ENCODE results near the gene ITM2B. TPM values are rescaled to one million over a fixed set of nuclear protein-coding genes. Genes with fewer than 3 reads are reported as not detected.

ITM2B gene
- polyA plus RNA-seq, 1 donor (not counting 4 experiments of a cell fraction or from before 2014, with no cell fraction given): 401 TPM

GRCh38 chr13:48253849-48254248 lies 20.8 kb downstream of the ITM2B start:
- H4K20me1 ChIP-seq (ENCODE audit: control insufficient read depth, extremely low read depth, insufficient read depth, low read length): no peaks in the 10 kb centered on the region
- dilution Hi-C loops (cut with MboI; ENCODE audit: extremely low pct_ligation_motif_present, low sequenced_read_pairs): no loop called here
- H2AFZ ChIP-seq (ENCODE audit: control insufficient read depth, low read length): no peak overlapping the region
- FAIRE-seq (no peak), DNase-seq (ENCODE audit: low read depth, low spot score) (no peak)
- no peak overlapping the region for H3K9ac ChIP-seq (ENCODE audit: control insufficient read depth, extremely low read depth, insufficient read depth, low read length)
- no peaks in the 10 kb centered on the region for H3K9me3 ChIP-seq (ENCODE audit: control insufficient read depth, low read depth, low read length)
- H3K4me3 ChIP-seq (ENCODE audit: control insufficient read depth in 2 of 3, extremely low read depth in 1 of 3, insufficient read depth in 2 of 3, low read depth in 1 of 3, low read length in 3 of 3): no peak overlapping the region
- H3K27ac ChIP-seq (ENCODE audit: control insufficient read depth, insufficient read depth, low read length): no peak overlapping the region
- H3K4me2 ChIP-seq (ENCODE audit: control insufficient read depth, extremely low read depth, insufficient read depth, low read depth, low read length): no peak overlapping the region
- no peak for TF ChIP-seq EZH2 (IDR thresholded peaks at IDR 0.05; ENCODE audit: low read length)
- TF ChIP-seq, protein P1, sequence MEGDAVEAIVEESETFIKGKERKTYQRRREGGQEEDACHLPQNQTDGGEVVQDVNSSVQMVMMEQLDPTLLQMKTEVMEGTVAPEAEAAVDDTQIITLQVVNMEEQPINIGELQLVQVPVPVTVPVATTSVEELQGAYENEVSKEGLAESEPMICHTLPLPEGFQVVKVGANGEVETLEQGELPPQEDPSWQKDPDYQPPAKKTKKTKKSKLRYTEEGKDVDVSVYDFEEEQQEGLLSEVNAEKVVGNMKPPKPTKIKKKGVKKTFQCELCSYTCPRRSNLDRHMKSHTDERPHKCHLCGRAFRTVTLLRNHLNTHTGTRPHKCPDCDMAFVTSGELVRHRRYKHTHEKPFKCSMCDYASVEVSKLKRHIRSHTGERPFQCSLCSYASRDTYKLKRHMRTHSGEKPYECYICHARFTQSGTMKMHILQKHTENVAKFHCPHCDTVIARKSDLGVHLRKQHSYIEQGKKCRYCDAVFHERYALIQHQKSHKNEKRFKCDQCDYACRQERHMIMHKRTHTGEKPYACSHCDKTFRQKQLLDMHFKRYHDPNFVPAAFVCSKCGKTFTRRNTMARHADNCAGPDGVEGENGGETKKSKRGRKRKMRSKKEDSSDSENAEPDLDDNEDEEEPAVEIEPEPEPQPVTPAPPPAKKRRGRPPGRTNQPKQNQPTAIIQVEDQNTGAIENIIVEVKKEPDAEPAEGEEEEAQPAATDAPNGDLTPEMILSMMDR (optimal IDR thresholded peaks at IDR 0.05 in 1 of 3, IDR thresholded peaks at IDR 0.05 in 1 of 3, conservative IDR thresholded peaks at IDR 0.05 in 1 of 3; ENCODE audit: extremely low read depth in 1 of 3, insufficient read depth in 2 of 3, low read length in 3 of 3): no peak
- no peaks in the 10 kb centered on the region for H3K9me1 ChIP-seq (ENCODE audit: control insufficient read depth, extremely low read depth, insufficient read depth, low read length)
- H3K79me2 ChIP-seq (ENCODE audit: control insufficient read depth, insufficient read depth, low read length): peaks cover 34% of the 10 kb centered on the region
- H3K27me3 ChIP-seq (ENCODE audit: control insufficient read depth, extremely low read depth, insufficient read depth, low read length): no peaks in the 10 kb centered on the region
- peaks cover 18 to 23% of the 10 kb centered on the region in 2 experiments for H3K36me3 ChIP-seq (ENCODE audit: control insufficient read depth in 2 of 2, extremely low read depth in 1 of 2, insufficient read depth in 2 of 2, low read length in 2 of 2)
- H3K4me1 ChIP-seq (ENCODE audit: control insufficient read depth, extremely low read depth, insufficient read depth, low read length): no peaks in the 10 kb centered on the region

DNA sequence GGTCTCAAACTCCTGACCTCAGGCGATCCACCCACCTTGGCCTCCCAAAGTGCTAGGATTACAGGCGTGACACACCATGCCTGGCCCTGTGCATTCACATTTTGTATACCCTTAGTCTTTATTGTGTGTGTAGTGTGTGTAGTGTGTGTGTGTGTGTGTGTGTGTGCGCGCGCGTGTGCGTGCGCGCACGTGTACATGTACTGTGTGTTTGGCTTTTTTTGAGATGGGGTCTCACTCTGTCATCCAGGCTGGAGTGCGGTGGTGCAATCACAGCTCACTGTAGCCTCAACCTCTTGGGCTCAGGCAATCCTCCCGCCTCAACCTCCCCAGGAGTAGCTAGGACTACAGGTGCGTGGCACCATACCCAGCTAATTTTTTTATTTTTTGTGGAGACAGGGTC lies 22.1 kb downstream of the ITM2B start:
- dilution Hi-C loops (cut with MboI; ENCODE audit: extremely low pct_ligation_motif_present, low sequenced_read_pairs): no loop called here
- H3K36me3 ChIP-seq (ENCODE audit: control insufficient read depth in 2 of 2, extremely low read depth in 1 of 2, insufficient read depth in 2 of 2, low read length in 2 of 2): peaks cover 20 to 23% of the 10 kb centered on the region in 2 experiments
- no peaks in the 10 kb centered on the region for H3K4me1 ChIP-seq (ENCODE audit: control insufficient read depth, extremely low read depth, insufficient read depth, low read length)

More for the DNA sequence above, 22.1 kb downstream of the ITM2B start:
- no peak overlapping the region for H2AFZ ChIP-seq (ENCODE audit: control insufficient read depth, low read length)
- no peak for FAIRE-seq
- H3K4me2 ChIP-seq (ENCODE audit: control insufficient read depth, extremely low read depth, insufficient read depth, low read depth, low read length): no peak overlapping the region
- no peaks in the 10 kb centered on the region for H3K27me3 ChIP-seq (ENCODE audit: control insufficient read depth, extremely low read depth, insufficient read depth, low read length)
- no peak overlapping the region for H3K27ac ChIP-seq (ENCODE audit: control insufficient read depth, insufficient read depth, low read length)
- TF ChIP-seq EZH2 (IDR thresholded peaks at IDR 0.05; ENCODE audit: low read length): no peak
- TF ChIP-seq, protein P1 (optimal IDR thresholded peaks at IDR 0.05 in 1 of 3, IDR thresholded peaks at IDR 0.05 in 1 of 3, conservative IDR thresholded peaks at IDR 0.05 in 1 of 3; ENCODE audit: extremely low read depth in 1 of 3, insufficient read depth in 2 of 3, low read length in 3 of 3): no peak
- no peaks in the 10 kb centered on the region for H3K9me1 ChIP-seq (ENCODE audit: control insufficient read depth, extremely low read depth, insufficient read depth, low read length)
- H3K9ac ChIP-seq (ENCODE audit: control insufficient read depth, extremely low read depth, insufficient read depth, low read length): no peak overlapping the region
- no peak for DNase-seq (ENCODE audit: low read depth, low spot score)
- H3K9me3 ChIP-seq (ENCODE audit: control insufficient read depth, low read depth, low read length): no peaks in the 10 kb centered on the region
- H3K79me2 ChIP-seq (ENCODE audit: control insufficient read depth, insufficient read depth, low read length): peaks cover 23% of the 10 kb centered on the region
- H3K4me3 ChIP-seq (ENCODE audit: control insufficient read depth in 2 of 3, extremely low read depth in 1 of 3, insufficient read depth in 2 of 3, low read depth in 1 of 3, low read length in 3 of 3): no peak overlapping the region
- H4K20me1 ChIP-seq (ENCODE audit: control insufficient read depth, extremely low read depth, insufficient read depth, low read length): no peaks in the 10 kb centered on the region
